ENCODE results near the gene ZNF888. TPM values are rescaled to one million over a fixed set of nuclear protein-coding genes. Genes with fewer than 3 reads are reported as not detected.

ZNF888 gene
- total RNA-seq, 1 experiment from 2014 or later = 5.2 TPM

DNA sequence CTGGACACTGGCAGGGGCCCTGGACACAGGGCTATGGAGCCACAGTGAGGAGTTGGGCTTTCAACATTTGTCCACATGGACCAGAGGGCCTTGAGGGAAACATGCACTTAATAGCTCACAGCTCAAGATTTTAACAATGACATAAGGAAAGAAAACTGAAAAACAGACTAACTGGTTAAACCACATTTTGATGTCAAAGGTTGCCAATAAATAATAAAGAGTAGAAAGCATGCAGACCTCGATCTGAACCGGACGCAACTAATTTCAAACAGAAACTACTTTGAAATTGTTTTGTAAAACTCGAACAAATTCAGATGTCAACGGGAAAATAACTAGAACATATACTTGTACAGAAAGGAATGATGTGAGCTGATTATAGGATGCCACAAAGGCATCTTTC is 15.5 kb upstream of the ZNF888 start:
- CTCF ChIA-PET = no interaction called here

DNA sequence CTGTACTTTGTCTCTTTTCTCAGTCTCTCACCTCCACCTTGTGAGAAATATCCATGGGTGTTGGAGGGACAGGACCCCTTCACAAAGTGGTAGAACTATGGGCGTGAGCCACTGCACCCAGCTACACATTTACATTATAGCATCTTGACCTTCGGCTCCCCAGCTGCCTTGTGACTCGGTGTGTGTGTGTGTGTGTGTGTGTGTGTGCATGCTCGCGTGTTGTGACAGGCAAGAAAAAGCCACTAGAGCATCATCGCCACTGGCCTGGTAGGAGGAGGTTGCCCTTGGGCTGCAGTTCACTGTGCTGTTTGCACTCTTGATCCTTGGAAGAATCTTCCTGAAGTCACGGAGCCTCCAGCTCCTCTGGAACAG is 13.7 kb upstream of the ZNF888 start:
- TF ChIP-seq, protein P1, sequence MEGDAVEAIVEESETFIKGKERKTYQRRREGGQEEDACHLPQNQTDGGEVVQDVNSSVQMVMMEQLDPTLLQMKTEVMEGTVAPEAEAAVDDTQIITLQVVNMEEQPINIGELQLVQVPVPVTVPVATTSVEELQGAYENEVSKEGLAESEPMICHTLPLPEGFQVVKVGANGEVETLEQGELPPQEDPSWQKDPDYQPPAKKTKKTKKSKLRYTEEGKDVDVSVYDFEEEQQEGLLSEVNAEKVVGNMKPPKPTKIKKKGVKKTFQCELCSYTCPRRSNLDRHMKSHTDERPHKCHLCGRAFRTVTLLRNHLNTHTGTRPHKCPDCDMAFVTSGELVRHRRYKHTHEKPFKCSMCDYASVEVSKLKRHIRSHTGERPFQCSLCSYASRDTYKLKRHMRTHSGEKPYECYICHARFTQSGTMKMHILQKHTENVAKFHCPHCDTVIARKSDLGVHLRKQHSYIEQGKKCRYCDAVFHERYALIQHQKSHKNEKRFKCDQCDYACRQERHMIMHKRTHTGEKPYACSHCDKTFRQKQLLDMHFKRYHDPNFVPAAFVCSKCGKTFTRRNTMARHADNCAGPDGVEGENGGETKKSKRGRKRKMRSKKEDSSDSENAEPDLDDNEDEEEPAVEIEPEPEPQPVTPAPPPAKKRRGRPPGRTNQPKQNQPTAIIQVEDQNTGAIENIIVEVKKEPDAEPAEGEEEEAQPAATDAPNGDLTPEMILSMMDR (conservative IDR thresholded peaks at IDR 0.05; ENCODE audit: low read depth, low read length) = no peak
- no peak for TF ChIP-seq EZH2phosphoT487 (IDR thresholded peaks at IDR 0.05; ENCODE audit: borderline replicate concordance, low read length)
- TF ChIP-seq EZH2 (IDR thresholded peaks at IDR 0.05; ENCODE audit: low read length, unreplicated experiment) = no peak
- no peak for DNase-seq
- BruUV-seq (replicated peaks) = no TSS peak
- Histone ChIP-seq H3K4me2 (ENCODE audit: low read length) (no peak overlapping the region), H2AFZ (ENCODE audit: low read length) (no peak overlapping the region), H3K4me3 (ENCODE audit: low read length) (no peak overlapping the region), H3K27me3 (ENCODE audit: low read length) (no peaks in the 10 kb centered on the region), H3F3A (ENCODE audit: low read length, unreplicated experiment) (no peaks in the 10 kb centered on the region), H3K9me2 (replicated peaks; ENCODE audit: low read length) (no peaks in the 10 kb centered on the region), H3K4me1 (ENCODE audit: insufficient read depth, low read length) (peaks cover 29% of the 10 kb centered on the region), H3K36me3 (ENCODE audit: low read depth, low read length) (peaks cover 12% of the 10 kb centered on the region; the same call in 1 of the 2 replicates), H4K20me1 (ENCODE audit: low read length) (no peaks in the 10 kb centered on the region), H3K9me3 (ENCODE audit: low read length) (no peaks in the 10 kb centered on the region), H3K9ac (ENCODE audit: low read length) (no peak overlapping the region), H3K79me2 (ENCODE audit: low read length) (peaks cover 70% of the 10 kb centered on the region), H3K27ac (ENCODE audit: low read length) (no peak overlapping the region)
- no peak for ATAC-seq
- ChIA-PET CTCF (no interaction called here), POLR2A (ENCODE audit: unreplicated experiment) (no interaction called here)
- intact Hi-C loops (cut with micrococcal nuclease) = no loop called here

More for the DNA sequence above, 15.5 kb upstream of the ZNF888 start:
- intact Hi-C loops (cut with micrococcal nuclease) = no loop called here
- Histone ChIP-seq H3K36me3 (ENCODE audit: low read depth, low read length) (peaks cover 12% of the 10 kb centered on the region; the same call in 1 of the 2 replicates), H3K4me2 (ENCODE audit: low read length) (peak overlapping the region; percentile 74), H3K9me3 (ENCODE audit: low read length) (no peaks in the 10 kb centered on the region), H4K20me1 (ENCODE audit: low read length) (no peaks in the 10 kb centered on the region), H3K9me2 (replicated peaks; ENCODE audit: low read length) (no peaks in the 10 kb centered on the region), H3K27me3 (ENCODE audit: low read length) (no peaks in the 10 kb centered on the region), H3K9ac (ENCODE audit: low read length) (peak overlapping the region; percentile 10; the same call in 1 of the 2 replicates), H3K4me1 (ENCODE audit: insufficient read depth, low read length) (peaks cover 38% of the 10 kb centered on the region), H3K4me3 (ENCODE audit: low read length) (peak overlapping the region; percentile 61), H3F3A (ENCODE audit: low read length, unreplicated experiment) (no peaks in the 10 kb centered on the region), H3K27ac (ENCODE audit: low read length) (peak overlapping the region; percentile 42), H2AFZ (ENCODE audit: low read length) (no peak overlapping the region), H3K79me2 (ENCODE audit: low read length) (peaks cover 70% of the 10 kb centered on the region)
- POLR2A ChIA-PET (ENCODE audit: unreplicated experiment) = no interaction called here
- no TSS peak for BruUV-seq (replicated peaks)
- TF ChIP-seq EZH2 (IDR thresholded peaks at IDR 0.05; ENCODE audit: low read length, unreplicated experiment) = no peak
- TF ChIP-seq, protein P1 (conservative IDR thresholded peaks at IDR 0.05; ENCODE audit: low read depth, low read length) = no peak
- no peak for TF ChIP-seq EZH2phosphoT487 (IDR thresholded peaks at IDR 0.05; ENCODE audit: borderline replicate concordance, low read length)
- ATAC-seq (no peak), DNase-seq (peak; percentile 89)

DNA sequence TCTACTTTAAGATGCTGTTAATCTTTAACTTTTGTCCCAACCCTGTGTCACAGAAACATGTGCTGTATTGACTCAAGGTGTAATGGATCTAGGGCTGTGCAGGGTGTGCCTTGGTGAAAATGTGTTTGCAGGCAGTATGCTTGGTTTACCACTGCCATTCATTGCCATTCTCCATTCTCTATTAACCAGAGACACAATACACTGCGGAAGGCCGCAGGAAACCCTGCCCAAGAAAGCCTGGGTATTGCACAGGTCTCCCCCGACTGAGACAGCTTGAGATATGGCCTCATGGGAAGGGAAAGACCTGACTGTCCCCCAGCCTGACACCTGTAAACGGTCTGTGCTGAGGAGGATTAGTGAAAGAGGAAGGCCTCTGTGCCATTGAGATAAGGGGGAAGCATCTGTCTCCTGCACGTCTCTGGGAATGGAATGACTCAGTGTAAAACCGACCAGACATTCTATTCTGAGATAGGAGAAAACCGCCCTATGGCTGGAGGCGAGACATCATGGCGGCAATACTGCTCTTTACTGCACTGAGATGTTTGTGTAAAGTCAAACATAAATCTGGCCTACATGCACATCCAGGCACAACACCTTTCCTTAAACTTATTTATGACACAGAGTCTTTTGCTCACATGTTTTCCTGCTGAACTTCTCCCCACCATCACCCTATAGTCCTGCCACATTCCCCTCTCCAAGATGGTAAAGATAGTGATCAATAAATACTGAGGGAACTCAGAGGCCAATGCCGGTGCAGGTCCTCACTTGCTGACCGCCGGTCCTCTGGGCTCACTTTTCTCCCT is 13.1 kb upstream of the ZNF888 start:
- Histone ChIP-seq H3K36me3 (ENCODE audit: low read depth, low read length) (peaks cover 12% of the 10 kb centered on the region; the same call in 1 of the 2 replicates), H3K79me2 (ENCODE audit: low read length) (peaks cover 65% of the 10 kb centered on the region)

More for the DNA sequence above, 13.1 kb upstream of the ZNF888 start:
- Histone ChIP-seq H4K20me1 (ENCODE audit: low read length) (no peaks in the 10 kb centered on the region), H3K27ac (ENCODE audit: low read length) (peak overlapping the region; percentile 52), H3K9me2 (replicated peaks; ENCODE audit: low read length) (no peaks in the 10 kb centered on the region), H3K4me1 (ENCODE audit: insufficient read depth, low read length) (peaks cover 29% of the 10 kb centered on the region), H3K9ac (ENCODE audit: low read length) (no peak overlapping the region), H3K27me3 (ENCODE audit: low read length) (no peaks in the 10 kb centered on the region), H3F3A (ENCODE audit: low read length, unreplicated experiment) (no peaks in the 10 kb centered on the region), H3K4me3 (ENCODE audit: low read length) (no peak overlapping the region), H3K4me2 (ENCODE audit: low read length) (no peak overlapping the region), H2AFZ (ENCODE audit: low read length) (no peak overlapping the region), H3K9me3 (ENCODE audit: low read length) (no peaks in the 10 kb centered on the region)
- DNase-seq (no peak), ATAC-seq (no peak; the same call in 1 of the 2 replicates)
- no TSS peak for BruUV-seq (replicated peaks)
- ChIA-PET CTCF (no interaction called here), POLR2A (ENCODE audit: unreplicated experiment) (no interaction called here)
- intact Hi-C loops (cut with micrococcal nuclease) = no loop called here
- TF ChIP-seq, protein P1 (conservative IDR thresholded peaks at IDR 0.05; ENCODE audit: low read depth, low read length) = no peak
- TF ChIP-seq EZH2 (IDR thresholded peaks at IDR 0.05; ENCODE audit: low read length, unreplicated experiment) (no peak), EZH2phosphoT487 (IDR thresholded peaks at IDR 0.05; ENCODE audit: borderline replicate concordance, low read length) (no peak)

Data from PC-3 (cell line).